GM12873 (cell line): ENCODE data around the gene GDI2.

ENCODE experiments used
- CTCF ChIP-seq: IDR thresholded peaks from 2 replicates; pipeline ENCODE4 v1.5.1; 2012; ENCODE audit warnings: low read depth, mild to moderate bottlenecking, moderate library complexity, low read length, control low read depth; ENCODE audit not compliant: insufficient read depth; ENCODE audit errors: missing control alignments

GDI2 gene

GRCh38 chr10:5744849-5745248 is 68.4 kb downstream of the GDI2 start:
- TF ChIP-seq CTCF, result no peak

GRCh38 chr10:5743736-5744135 is 69.5 kb downstream of the GDI2 start:
- TF ChIP-seq CTCF, result no peak

GRCh38 chr10:5742116-5742515 is 71.1 kb downstream of the GDI2 start:
- no peak for TF ChIP-seq CTCF

- no peak for TF ChIP-seq CTCF
Observed at GRCh38 chr10:5741276-5741675, 72.0 kb downstream of the GDI2 start.

GRCh38 chr10:5738427-5738826 is 74.8 kb downstream of the GDI2 start:
- no peak for TF ChIP-seq CTCF

GRCh38 chr10:5737352-5737751 is 75.9 kb downstream of the GDI2 start:
- TF ChIP-seq CTCF, result peak; percentile 25

- TF ChIP-seq CTCF, result no peak
Observed at GRCh38 chr10:5736591-5736990, 76.6 kb downstream of the GDI2 start.

- TF ChIP-seq CTCF, result no peak
Observed at GRCh38 chr10:5735119-5735518, 78.1 kb downstream of the GDI2 start.
